Middle frontal gyrus (tissue), 1 donor: ENCODE data around the gene RNF19B.
"Not testable (repeated sequence)": the region's sequence is repeated elsewhere in the genome, so short reads cannot be mapped to it uniquely, and the experiment has no call there.

Experiments
- DNase-seq: peaks from one replicate; pipeline ENCODE4 v3.0.0-alpha.2; 2015; ENCODE audit warnings: low spot score; ENCODE audit errors: extremely low spot score

The RNF19B gene

DNA sequence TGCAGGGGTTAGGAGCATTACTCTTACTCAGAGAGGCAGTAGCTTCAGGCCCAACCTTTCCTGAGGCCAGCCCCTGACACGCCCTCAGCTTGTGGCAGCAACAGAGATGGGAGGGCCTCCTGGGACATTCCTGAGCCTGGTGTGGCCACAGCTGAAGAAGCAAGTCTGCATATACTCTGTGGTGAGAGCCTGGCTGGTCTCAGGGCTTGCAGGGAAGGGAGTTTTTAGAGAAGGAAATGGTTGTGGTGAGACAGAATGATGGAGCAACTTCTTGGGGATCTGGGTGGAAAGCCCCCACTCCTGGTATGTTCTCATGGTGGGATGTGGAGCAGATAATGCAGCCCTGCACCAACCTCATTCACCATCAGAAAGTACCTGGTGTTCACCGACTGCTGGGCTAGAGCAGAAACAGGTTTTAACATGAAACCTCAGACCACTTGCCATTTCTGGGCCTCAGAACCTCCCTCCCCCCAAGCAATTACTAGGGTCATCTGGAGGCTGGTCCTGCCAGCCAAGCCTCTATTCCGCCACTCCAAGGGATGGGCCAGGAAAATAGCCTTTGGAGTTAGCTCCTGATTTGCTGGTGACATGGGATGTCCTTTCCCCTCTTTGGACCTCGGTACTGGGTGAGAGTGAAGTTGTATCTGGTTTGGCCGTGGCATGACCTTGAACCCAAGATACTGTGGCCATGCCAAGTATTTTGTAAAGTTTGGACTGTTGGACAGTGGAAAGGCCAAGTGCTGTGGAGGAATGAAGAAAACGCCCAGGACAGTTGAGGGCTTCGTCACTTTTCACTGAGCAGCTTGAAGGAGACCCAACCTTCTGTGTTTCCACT lies 28.1 kb upstream of the RNF19B start:
- DNase-seq, result no peak

DNA sequence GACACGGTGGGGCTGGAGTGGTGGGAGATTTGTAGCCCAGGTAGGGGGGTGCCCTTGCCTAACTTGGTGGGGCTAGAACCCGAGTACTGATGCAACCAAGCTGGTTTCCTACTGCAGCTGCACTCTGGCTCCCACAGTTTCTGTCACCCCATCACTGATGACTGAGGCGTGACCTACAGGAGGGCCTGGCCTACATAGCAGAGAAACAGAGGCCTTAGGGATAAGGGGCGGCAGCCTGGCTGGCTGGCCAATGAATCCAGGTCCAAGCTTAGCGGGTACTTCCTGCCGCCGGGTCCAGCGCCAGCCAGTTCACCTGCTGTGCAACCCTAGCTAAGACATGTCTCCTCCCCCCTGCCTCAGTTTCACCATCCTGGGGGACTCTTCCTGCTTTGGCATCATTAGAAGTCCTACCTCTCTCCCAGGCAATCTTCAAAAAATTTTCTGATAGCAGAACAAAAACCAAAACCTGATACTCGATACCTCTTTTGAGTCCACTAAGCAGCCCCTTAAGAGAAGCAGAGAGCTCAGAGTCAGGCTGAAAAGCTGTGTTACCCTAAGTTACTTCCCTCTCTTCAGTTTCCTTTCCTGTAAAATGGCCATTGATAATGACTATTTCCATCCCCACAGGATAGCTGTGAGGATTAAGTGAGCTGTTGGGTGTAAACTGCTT lies 27.3 kb upstream of the RNF19B start:
- DNase-seq, result no peak

DNA sequence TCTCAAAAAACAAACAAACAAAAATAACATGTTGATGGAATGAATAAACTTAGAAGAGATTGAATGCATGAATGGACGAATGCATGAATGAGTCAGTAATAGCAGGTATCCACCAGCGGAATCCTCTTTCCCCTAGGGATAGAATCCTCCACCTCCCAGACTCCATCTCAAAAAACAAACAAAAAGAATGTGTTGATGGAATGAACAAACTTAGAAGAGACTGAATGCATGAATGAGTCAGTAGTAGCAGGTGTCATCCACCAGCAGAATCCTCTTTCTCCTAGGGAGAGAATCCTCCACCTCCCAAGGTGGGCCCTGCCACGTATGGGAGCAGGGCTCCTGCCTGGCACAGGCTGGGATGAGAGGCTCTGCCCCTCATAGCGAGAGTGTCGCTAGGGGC lies 26.8 kb upstream of the RNF19B start:
- DNase-seq, result no peak

GRCh38 chr1:32990887-32991286 lies 26.3 kb upstream of the RNF19B start:
- DNase-seq, result no peak

DNA sequence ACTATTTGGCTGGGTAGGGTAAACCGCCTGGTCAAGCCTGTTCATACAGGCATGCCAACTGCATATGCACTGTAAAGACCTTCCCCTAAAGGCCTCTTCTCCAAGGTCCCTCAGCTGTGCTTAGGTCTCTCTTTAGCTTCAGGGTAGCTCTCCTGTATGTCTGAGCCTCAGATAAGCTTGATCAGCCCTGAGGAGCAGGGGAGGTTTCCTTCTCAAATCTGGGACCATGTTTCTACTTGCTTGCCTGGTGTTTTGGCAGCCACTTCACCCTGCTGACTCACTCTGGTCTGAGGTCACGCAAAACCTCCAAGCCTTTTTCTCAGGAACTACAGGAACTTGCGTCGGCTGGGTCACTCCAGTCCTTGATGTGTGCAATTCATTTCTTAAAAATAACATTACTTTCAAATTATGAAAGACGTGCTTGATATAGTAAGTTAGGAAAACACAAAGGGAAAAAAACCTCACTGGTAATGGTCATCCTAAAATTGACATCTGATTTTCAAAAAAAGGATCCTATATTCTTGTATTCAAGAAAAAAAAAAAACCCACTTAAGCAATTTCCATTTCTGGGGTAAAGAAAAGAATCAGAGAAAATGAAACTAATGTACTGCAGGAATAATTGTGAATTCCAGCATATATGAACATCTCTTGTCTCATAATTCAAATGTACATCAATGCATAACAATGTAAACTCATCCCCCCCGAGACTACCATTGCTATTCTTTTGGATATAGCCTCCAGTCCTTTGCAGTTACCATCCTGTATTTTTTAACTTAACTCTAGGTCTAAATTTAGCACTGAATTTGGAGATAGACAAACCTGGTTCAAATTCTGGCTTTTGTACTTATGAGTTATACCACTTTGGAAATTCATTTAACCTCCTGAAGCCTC lies 24.8 kb upstream of the RNF19B start:
- DNase-seq, result no peak

- DNase-seq, result no peak
Measured at GRCh38 chr1:32988665-32989064, 24.1 kb upstream of the RNF19B start.

- DNase-seq, result no peak
Measured at GRCh38 chr1:32985226-32985625, 20.6 kb upstream of the RNF19B start.

- DNase-seq, result peak; percentile 39
Measured at GRCh38 chr1:32984455-32985171, 20.0 kb upstream of the RNF19B start.

DNA sequence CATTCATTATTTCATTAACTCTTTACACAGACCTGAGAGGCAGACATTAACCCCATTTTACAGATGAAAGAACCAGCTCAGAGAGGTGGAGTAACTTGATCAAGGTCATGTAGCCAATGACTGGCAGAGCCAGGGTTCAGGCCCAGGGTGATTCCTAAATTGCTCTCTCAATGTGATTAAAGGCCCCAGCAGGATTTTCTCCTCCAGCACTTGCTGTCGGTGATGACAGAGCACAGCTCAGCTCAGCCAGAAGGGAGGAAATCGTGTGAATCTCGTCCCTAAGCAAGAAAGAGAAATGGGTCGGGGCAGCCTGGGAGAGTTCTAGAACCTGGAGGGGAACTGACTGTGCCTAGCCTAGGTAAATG lies 19.5 kb upstream of the RNF19B start:
- no peak for DNase-seq

- DNase-seq, result no peak
Measured at GRCh38 chr1:32983020-32983419, 18.4 kb upstream of the RNF19B start.

DNA sequence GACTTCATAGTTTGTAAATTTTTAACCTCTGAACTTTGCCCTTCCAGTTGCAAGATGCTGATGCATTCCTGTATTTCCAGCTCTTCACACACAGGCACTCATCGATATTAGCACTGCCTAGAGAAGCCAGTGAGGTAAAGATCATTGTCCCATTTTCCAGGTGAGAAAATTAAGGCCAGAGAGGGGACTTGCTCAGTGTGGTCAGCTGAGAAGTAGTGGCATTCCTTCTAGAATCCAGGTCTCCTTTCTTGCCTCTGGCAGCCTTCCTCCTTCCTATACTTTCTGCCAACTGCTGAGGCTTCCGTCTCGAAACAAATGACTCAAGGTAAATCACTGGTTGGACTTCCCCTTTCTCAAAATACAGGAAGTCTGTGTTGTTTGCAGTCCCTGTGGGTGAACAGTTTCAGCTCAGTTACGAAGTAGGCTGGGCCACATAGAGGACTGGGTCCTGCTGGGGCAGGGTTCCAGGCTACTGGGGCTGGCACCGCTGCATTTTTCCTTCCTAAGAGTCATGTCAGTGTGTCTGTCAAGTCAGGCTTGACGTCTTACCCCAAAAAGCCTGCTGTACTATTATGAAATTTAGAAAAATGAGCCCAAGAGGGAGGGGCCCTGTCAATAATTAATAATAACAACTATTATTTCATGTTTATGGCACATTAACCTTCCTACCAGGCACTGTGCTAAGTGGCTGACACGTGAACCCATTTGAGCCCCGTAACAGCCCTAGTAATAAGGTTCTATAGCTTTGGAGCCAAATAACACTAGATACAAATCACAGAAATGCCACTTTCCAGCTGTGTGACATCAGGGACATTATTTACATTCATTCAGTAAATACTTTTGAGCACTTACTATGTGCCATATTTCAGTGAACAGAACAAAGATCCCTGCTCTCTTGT lies 16.6 kb upstream of the RNF19B start:
- DNase-seq, result no peak

DNA sequence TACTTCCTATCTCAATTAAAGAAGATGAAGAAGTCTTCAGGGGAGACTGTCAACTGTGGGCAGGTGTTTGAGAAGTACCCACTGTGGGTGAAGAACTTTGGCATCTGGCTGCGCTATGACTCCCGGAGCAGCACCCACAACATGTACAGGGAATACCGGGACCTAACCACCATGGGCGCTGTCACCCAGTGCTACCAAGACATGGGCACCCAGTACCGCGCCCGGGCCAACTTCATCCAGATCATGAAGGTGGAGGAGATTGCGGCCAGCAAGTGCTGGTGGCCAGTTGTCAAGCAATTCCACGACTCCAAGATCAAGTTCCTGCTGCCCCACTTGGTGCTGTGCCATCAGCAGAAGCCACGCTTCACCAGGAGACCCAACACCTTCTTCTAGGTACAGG lies 15.5 kb upstream of the RNF19B start:
- DNase-seq, result no peak

GRCh38 chr1:32978854-32979253 lies 14.2 kb upstream of the RNF19B start:
- DNase-seq, result no peak

- no peak for DNase-seq
Measured at GRCh38 chr1:32977546-32978087, 13.0 kb upstream of the RNF19B start.

DNA sequence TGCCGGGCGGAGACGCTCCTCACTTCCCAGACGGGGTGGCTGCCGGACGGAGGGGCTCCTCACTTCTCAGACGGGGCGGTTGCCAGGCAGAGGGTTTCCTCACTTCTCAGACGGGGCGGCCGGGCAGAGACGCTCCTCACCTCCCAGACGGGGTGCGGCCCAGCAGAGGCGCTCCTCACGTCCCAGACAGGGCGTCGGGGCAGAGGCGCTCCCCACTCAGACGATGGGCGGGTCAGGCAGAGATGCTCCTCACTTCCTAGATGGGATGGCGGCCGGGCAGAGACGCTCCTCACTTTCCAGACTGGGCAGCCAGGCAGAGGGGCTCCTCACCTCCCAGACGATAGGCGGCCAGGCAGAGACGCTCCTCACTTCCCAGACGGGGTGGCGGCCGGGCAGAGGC lies 10.4 kb upstream of the RNF19B start:
- DNase-seq, result not testable (repeated sequence)

DNA sequence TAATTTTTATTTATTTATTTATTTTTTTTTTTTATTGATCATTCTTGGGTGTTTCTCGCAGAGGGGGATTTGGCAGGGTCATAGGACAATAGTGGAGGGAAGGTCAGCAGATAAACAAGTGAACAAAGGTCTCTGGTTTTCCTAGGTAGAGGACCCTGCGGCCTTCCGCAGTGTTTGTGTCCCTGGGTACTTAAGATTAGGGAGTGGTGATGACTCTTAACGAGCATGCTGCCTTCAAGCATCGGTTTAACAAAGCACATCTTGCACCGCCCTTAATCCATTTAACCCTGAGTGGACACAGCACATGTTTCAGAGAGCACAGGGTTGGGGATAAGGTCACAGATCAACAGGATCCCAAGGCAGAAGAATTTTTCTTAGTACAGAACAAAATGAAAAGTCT lies 8.8 kb upstream of the RNF19B start:
- not testable (repeated sequence) for DNase-seq

- DNase-seq, result peak; percentile 46
Measured at GRCh38 chr1:32972814-32973428, 8.3 kb upstream of the RNF19B start.

- DNase-seq, result no peak
Measured at GRCh38 chr1:32971576-32971975, 7.0 kb upstream of the RNF19B start.

DNA sequence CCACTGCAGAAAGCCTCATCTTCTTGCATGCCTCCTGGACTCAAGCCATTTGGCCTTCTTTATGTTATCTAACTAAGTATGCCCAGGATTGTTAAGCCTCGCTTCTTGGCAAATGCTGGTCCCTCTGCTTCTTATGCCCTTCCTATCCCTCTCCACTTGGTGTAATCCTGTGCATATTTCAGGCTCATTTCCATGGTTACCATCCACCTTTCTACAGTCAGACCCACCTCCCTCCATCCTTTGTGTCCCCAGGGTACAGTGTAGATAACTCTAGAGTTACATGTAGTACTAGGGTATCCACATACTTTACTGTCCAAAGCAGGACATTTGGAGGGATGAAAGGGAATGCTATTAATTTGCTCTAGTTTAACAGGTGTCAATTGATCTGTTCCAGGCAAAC lies 6.5 kb upstream of the RNF19B start:
- DNase-seq, result no peak

DNA sequence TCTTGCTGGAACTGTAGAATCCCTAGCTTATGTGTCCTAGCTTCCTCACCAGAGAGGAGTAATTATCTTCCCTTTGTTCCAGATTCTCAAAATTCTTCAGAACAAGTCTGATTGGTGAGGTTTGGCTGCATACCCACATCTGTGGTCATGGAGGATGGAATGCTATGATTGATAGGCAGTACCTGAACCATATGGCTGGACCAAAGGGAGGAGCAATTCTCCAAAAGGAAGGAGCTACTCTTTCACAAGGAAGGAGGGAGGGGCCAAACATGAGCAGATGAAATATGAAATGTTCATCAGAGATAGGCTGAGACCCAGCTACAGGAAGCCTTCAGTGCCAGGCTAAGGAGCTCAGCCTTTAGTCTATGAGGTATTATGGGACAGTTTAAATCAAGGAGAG lies 5.0 kb upstream of the RNF19B start:
- DNase-seq, result no peak
